HepG2 (cell line): ENCODE data around the gene CSMD2.

Experiments
- CTCF ChIP-seq: sonication (generic); formaldehyde crosslinking; IDR thresholded peaks from 2 replicates; pipeline ENCODE4 v1.5.0; 2020; ENCODE audit warnings: mild to moderate bottlenecking, missing genetic modification reagents, moderate library complexity
- ELF3 ChIP-seq: IDR thresholded peaks from 2 replicates; pipeline ENCODE4 v1.6.1; 2016; ENCODE audit warnings: missing genetic modification reagents, missing compliant biosample characterization
- ETV6 ChIP-seq: sonication (generic); formaldehyde crosslinking; conservative IDR thresholded peaks from 2 replicates; pipeline ENCODE4 v1.4.0; 2020; ENCODE audit warnings: missing genetic modification reagents
- RARA ChIP-seq: IDR thresholded peaks from 2 replicates; pipeline ENCODE4 v1.6.1; 2016; ENCODE audit warnings: missing genetic modification reagents, missing compliant biosample characterization
- ZNF609 ChIP-seq: sonication (generic); formaldehyde crosslinking; IDR thresholded peaks from 2 replicates; pipeline ENCODE4 v1.4.0; 2020; ENCODE audit warnings: mild to moderate bottlenecking, missing genetic modification reagents, borderline replicate concordance

- TF ChIP-seq ELF3 (CRISPR knock-in tag): no peak
- no peak for TF ChIP-seq RARA (CRISPR knock-in tag)
- TF ChIP-seq CTCF (CRISPR knock-in tag): no peak
- TF ChIP-seq ETV6 (CRISPR knock-in tag): no peak
- TF ChIP-seq ZNF609 (CRISPR knock-in tag): no peak
These were observed 438.7 kb downstream of the CSMD2 start for GRCh38 chr1:33726274-33726804.
